Naive thymus-derived CD8-positive, alpha-beta T cell (primary cell): Measurements from ENCODE around the gene COPZ1. TPM values are rescaled to one million over a fixed set of nuclear protein-coding genes. Genes with fewer than 3 reads are reported as not detected.
"Not testable (repeated sequence)": the region's sequence is repeated elsewhere in the genome, so short reads cannot be mapped to it uniquely, and the experiment has no call there.

Experiments used
- ATAC-seq, 2 donors: fragments of 150-1000 bp; cut with Tn5 transposase in 1 of 2; sonication (Bioruptor Pico), chemical (Tn5 transposase) in 1 of 2; 1 replicate in 1 of 2; 2 replicates in 1 of 2; pipeline ENCODE4 v1.10.0; 2021; ENCODE audit warnings: mild to moderate bottlenecking in 2 of 2, moderate library complexity in 2 of 2
- POLR2A ChIA-PET: fragments of 350-600 bp; sonication (Branson Sonifier 250); formaldehyde crosslinking; loops from one replicate; lab custom pipeline; 2021; ENCODE audit warnings: antibody characterized with exemption; lab: Charles Lee
- DNase-seq, 10 donors: peaks; one replicate each; pipeline versions ENCODE4 v3.0.0 to v3.0.0-alpha.2; 2020 to 2022
- H3K27ac Mint-ChIP-seq, 10 donors: one replicate each; pipeline ENCODE4 v1.8.0; 2020 to 2022; ENCODE audit warnings: mild to moderate bottlenecking in 10 of 10, mixed read lengths in 10 of 10, moderate library complexity in 4 of 10, inconsistent platforms in 1 of 10
- H3K27me3 Mint-ChIP-seq, 5 donors: one replicate each; pipeline ENCODE4 v1.8.0; 2021 to 2022; ENCODE audit warnings: mixed read lengths in 5 of 5
- H3K36me3 Mint-ChIP-seq, 3 donors: one replicate each; pipeline ENCODE4 v1.8.0; 2020 to 2022; ENCODE audit warnings: mixed read lengths in 3 of 3, mild to moderate bottlenecking in 2 of 3, inconsistent platforms in 1 of 3
- H3K4me1 Mint-ChIP-seq, 4 donors: one replicate each; pipeline ENCODE4 v1.8.0; 2021 to 2022; ENCODE audit warnings: mixed read lengths in 4 of 4
- H3K4me3 Mint-ChIP-seq, 10 donors: one replicate each; pipeline ENCODE4 v1.8.0; 2020 to 2022; ENCODE audit warnings: mild to moderate bottlenecking in 10 of 10, mixed read lengths in 10 of 10, moderate library complexity in 6 of 10, inconsistent platforms in 1 of 10
- H3K9me3 Mint-ChIP-seq, 9 donors: one replicate each; pipeline ENCODE4 v1.8.0; 2020 to 2022; ENCODE audit warnings: mixed read lengths in 9 of 9, mild to moderate bottlenecking in 3 of 9, inconsistent platforms in 1 of 9, moderate library complexity in 1 of 9
- polyA plus RNA-seq, 3 donors: library from polyadenylated mRNA; unstranded; fragments of 300-500 nt; fragmentation: Illumina TruSeq; gene quantifications; one replicate each; pipeline ENCODE4 v1.2.3, GENCODE V29; 2021
- total RNA-seq, 8 experiments: library from RNA in 2 of 8; stranded (reverse) in 2 of 8; gene quantifications; one replicate each; pipeline ENCODE4 v1.2.3 and lab custom pipeline; 2021 to 2026

Gene COPZ1
- total RNA-seq, result 10 to 100 TPM; 79.0 to 83.5 TPM
- polyA plus RNA-seq, result 100 to 1,000 TPM; 128 to 152 (median 132) TPM
- 46.7 to 113 (median 84.2) reads per million in 6 experiments for total RNA-seq (lab: John Stamatoyannopoulos, UW)

DNA sequence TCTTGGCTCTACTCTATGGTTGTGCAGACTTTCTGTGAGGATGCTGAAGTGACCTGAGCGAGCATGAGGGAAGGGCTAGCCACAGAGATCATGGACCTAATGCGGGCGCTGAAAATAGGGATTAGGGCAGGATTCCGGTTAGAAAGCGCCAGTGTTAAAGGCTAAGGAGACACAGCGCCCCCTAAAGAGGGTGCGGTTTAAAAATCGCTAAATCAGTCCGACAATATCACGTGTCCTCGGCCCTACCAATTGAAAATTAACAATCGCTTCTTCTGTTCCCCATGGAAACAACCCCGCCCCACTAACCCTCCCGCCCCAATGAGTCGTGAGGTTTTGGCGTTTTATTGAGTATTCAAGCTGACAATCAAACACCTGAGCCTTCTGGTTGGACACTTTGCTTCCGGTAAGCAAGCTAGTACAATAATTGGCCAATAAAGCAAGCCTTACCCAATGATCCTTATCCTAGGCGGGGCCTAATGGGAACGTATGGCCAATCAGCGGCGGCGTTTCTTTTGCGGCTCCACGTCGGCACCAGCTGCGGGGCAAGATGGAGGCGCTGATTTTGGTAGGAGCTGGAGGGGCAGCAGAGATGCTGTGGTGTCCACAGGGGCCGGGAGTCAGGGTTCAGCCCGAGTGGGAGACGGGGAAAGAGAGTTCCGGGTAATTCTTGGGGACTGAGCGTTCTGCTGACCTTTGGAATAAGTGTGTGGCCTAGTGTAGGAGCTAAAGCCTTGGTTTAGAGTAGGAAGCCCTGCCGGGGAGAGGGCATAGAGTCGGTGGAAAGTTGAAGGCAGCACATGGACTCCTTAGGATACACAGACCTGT, at the start of gene COPZ1:
TSS of gene COPZ1 (plus strand) at position 515 of the 825 bp plus-strand sequence. CDS start at position 548, 33 bp downstream.
- Mint-ChIP-seq H3K27me3 (no peaks in the 10 kb centered on the region), H3K9me3 (no peaks in the 10 kb centered on the region), H3K4me1 (peaks cover 18 to 47% (median 42%) of the 10 kb centered on the region in 4 donors), H3K27ac (peak within 1 kb of the TSS; percentile 92 to 99 (median 97)), H3K4me3 (peak within 1 kb of the TSS; percentile 90 to 100 (median 98)), H3K36me3 (peaks cover 0 to 15% (median 0%) of the 10 kb centered on the region in 3 donors)
- POLR2A ChIA-PET, result interaction anchor here (0.6 to 4.2 kb wide), 16 partner anchors 10 to 945 kb away, joined by 3 to 36 read pairs (median 4); partner anchors contain the start of genes CBX5, HNRNPA1 and NFE2
- DNase-seq, result peak; percentile 78 to 98 (median 92)
- ATAC-seq, result peak; percentile 96 to 98

DNA sequence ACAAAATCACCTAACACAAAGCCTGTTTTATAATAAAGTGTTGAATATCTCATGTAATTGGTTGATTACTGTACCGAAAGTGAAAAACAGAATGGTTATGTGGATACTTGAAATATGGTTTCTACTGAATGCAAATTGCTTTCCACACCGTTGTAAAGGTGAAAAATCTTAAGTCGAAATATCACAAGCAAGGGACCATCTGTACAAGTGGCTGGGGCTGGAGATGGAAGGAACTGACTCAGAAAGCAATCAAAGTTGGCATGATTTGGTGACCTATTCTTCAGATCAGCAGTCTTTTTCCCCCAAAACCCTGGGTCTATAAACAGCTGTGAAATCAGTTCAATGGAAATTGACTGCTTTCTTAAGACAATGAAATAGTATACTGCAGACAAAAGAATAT, 48.6 kb upstream of the COPZ1 start:
- Mint-ChIP-seq H3K27ac (peak overlapping the region in 6 of 10 donors; percentile 16 to 73 (median 24)), H3K4me1 (peaks cover 13 to 43% (median 17%) of the 10 kb centered on the region in 4 donors), H3K36me3 (peaks cover 0 to 38% (median 5%) of the 10 kb centered on the region in 3 donors), H3K27me3 (no peaks in the 10 kb centered on the region), H3K9me3 (no peaks in the 10 kb centered on the region), H3K4me3 (peak overlapping the region in 3 of 10 donors; percentile 2 to 54 (median 21))
- DNase-seq (no peak), ATAC-seq (no peak)
- POLR2A ChIA-PET, result interaction anchor here (1.0 kb wide), 1 partner anchor 22 kb away, joined by 3 read pairs; no protein-coding TSS in a partner anchor

DNA sequence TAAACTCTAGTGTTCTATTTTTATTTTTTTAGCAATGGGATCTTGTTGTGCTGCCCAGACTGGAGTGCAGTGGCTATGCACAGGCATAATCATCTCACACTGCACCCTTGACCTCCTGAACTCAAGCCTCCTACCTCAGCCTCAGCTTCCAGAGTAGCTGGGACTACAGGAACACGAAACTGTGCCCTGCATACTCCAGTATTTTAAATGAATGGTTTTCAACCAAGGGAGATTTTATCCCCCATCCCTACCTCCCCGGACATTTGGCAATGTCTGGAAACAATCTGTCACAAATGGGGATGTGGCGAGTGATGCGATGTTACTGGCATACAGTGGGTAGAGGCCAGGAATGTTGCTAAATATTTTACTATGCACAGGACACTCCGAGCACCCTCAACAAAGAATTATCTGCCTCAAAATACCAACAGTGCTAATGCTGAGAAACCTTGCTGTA, 47.1 kb upstream of the COPZ1 start:
- Mint-ChIP-seq H3K36me3 (peaks cover 7 to 30% (median 20%) of the 10 kb centered on the region in 3 donors), H3K27ac (peak overlapping the region in 1 of 10 donors; percentile 81)
- POLR2A ChIA-PET, result interaction anchor here (1.1 kb wide), 1 partner anchor 55 kb away, joined by 3 read pairs; no protein-coding TSS in a partner anchor

GRCh38 chr12:54279227-54279631, 45.7 kb upstream of the COPZ1 start:
- Mint-ChIP-seq H3K36me3 (peaks cover 10 to 30% (median 18%) of the 10 kb centered on the region in 3 donors), H3K27me3 (no peaks in the 10 kb centered on the region), H3K9me3 (no peaks in the 10 kb centered on the region), H3K4me1 (peaks cover 28 to 64% (median 43%) of the 10 kb centered on the region in 4 donors), H3K4me3 (no peak overlapping the region), H3K27ac (no peak overlapping the region)
- POLR2A ChIA-PET, result interaction anchor here (0.5 to 3.6 kb wide), 20 partner anchors 9 to 1647 kb away, joined by 3 to 38 read pairs (median 8); partner anchors contain the start of genes COPZ1, NCKAP1L, ORMDL2 and TARBP2
- DNase-seq, result no peak
- peak in 1 of 2 donors; percentile 0 for ATAC-seq

More for the DNA sequence above, 47.1 kb upstream of the COPZ1 start:
- Mint-ChIP-seq H3K4me3 (no peak overlapping the region), H3K27me3 (no peaks in the 10 kb centered on the region), H3K4me1 (peaks cover 18 to 53% (median 29%) of the 10 kb centered on the region in 4 donors), H3K9me3 (no peaks in the 10 kb centered on the region)
- no peak for DNase-seq
- no peak for ATAC-seq

GRCh38 chr12:54279632-54280467, 45.1 kb upstream of the COPZ1 start, which contains the start of gene CBX5:
CBX5 (minus strand) TSS chr12:54280122; CDS start chr12:54257650, 22,472 bp downstream.
- peaks cover 27 to 68% (median 47%) of the 10 kb centered on the region in 4 donors for H3K4me1 Mint-ChIP-seq
- H3K27ac Mint-ChIP-seq, result no peak within 1 kb of the TSS
- DNase-seq, result peak; percentile 97 to 100 (median 100)

DNA sequence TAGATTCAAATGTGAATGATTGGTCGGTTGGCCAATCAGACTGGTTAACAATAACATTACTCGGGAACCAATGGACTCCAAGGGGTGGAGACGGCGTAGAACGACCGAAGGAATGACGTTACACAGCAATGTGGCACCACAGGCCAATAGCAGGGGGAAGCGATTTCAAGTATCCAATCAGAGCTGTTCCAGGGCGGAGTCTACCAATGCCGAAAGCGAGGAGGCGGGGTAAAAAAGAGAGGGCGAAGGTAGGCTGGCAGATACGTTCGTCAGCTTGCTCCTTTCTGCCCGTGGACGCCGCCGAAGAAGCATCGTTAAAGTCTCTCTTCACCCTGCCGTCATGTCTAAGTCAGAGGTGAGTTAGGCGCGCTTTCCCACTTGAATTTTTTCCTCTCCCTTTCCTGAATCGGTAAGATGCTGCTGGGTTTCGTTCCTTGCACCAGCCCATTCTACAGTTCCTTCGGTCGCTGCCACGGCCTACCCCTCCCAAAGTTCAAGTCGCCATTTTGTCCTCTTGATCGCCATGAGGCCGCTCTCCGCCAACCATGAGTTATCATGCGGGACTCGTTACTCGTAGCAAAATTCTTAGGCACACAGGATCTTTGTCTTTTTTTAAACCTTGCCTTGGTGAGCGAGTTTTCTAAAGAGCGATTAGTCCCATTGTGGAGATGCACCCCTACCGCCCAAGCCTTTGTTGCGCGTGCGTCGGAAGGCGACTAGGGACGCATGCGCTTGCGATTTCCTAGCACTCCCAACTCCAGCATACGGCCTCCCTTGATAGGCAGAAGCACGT, 44.3 kb upstream of the COPZ1 start, which contains the start of gene HNRNPA1:
TSS of gene HNRNPA1 (plus strand) at position 259 of the 793 bp plus-strand sequence. CDS start at position 341, 82 bp downstream.
- Mint-ChIP-seq H3K4me3 (no peak within 1 kb of the TSS), H3K36me3 (peaks cover 11 to 40% (median 13%) of the 10 kb centered on the region in 3 donors), H3K27me3 (no peaks in the 10 kb centered on the region), H3K27ac (no peak within 1 kb of the TSS), H3K9me3 (no peaks in the 10 kb centered on the region), H3K4me1 (peaks cover 25 to 70% (median 54%) of the 10 kb centered on the region in 4 donors)
- peak; percentile 72 to 99 (median 98) for DNase-seq
- POLR2A ChIA-PET, result interaction anchor here (0.8 to 3.6 kb wide), 32 partner anchors 11 to 1823 kb away, joined by 3 to 38 read pairs (median 6); partner anchors contain the start of genes COPZ1, EIF4B, HOXC4 and NCKAP1L
- peak; percentile 82 to 85 for ATAC-seq

More at GRCh38 chr12:54279632-54280467, 45.1 kb upstream of the COPZ1 start, which contains the start of gene CBX5:
- Mint-ChIP-seq H3K4me3 (no peak within 1 kb of the TSS), H3K27me3 (no peaks in the 10 kb centered on the region), H3K36me3 (peaks cover 10 to 34% (median 17%) of the 10 kb centered on the region in 3 donors), H3K9me3 (no peaks in the 10 kb centered on the region)
- POLR2A ChIA-PET, result interaction anchor here (0.8 to 3.6 kb wide), 35 partner anchors 8 to 1824 kb away, joined by 3 to 38 read pairs (median 5); partner anchors contain the start of genes COPZ1, EIF4B, HOXC4 and NCKAP1L
- ATAC-seq, result peak; percentile 69 to 71

- not testable (repeated sequence) for H3K9me3 Mint-ChIP-seq, DNase-seq, ATAC-seq, H3K27me3 Mint-ChIP-seq, H3K27ac Mint-ChIP-seq, H3K4me3 Mint-ChIP-seq
- Mint-ChIP-seq H3K36me3 (peaks cover 7 to 41% (median 17%) of the 10 kb centered on the region in 3 donors), H3K4me1 (peaks cover 28 to 69% (median 56%) of the 10 kb centered on the region in 4 donors)
- POLR2A ChIA-PET, result interaction anchor here (0.6 to 3.6 kb wide), 11 partner anchors 8 to 82 kb away, joined by 3 to 38 read pairs (median 8); partner anchors contain the start of gene COPZ1
Observed at GRCh38 chr12:54281261-54281638, 43.7 kb upstream of the COPZ1 start.

- POLR2A ChIA-PET, result interaction anchor here (0.6 to 3.6 kb wide), 11 partner anchors 8 to 81 kb away, joined by 3 to 38 read pairs (median 8); partner anchors contain the start of gene COPZ1
- not testable (repeated sequence) for DNase-seq, H3K9me3 Mint-ChIP-seq, H3K27ac Mint-ChIP-seq, ATAC-seq, H3K27me3 Mint-ChIP-seq, H3K4me3 Mint-ChIP-seq
- Mint-ChIP-seq H3K4me1 (peaks cover 27 to 68% (median 55%) of the 10 kb centered on the region in 4 donors), H3K36me3 (peaks cover 6 to 45% (median 17%) of the 10 kb centered on the region in 3 donors)
Observed at GRCh38 chr12:54281694-54282093, 43.2 kb upstream of the COPZ1 start.

GRCh38 chr12:54282949-54283593, 41.9 kb upstream of the COPZ1 start:
- no peaks in the 10 kb centered on the region for H3K27me3 Mint-ChIP-seq
- no peak overlapping the region for H3K4me3 Mint-ChIP-seq
- peaks cover 25 to 61% (median 59%) of the 10 kb centered on the region in 4 donors for H3K4me1 Mint-ChIP-seq
- POLR2A ChIA-PET, result interaction anchor here (0.9 to 1.4 kb wide), 4 partner anchors 9 to 32 kb away, joined by 3 to 5 read pairs (median 4); no protein-coding TSS in a partner anchor
- DNase-seq, result peak in 1 of 10 donors; percentile 19
- H3K36me3 Mint-ChIP-seq, result peaks cover 2 to 48% (median 17%) of the 10 kb centered on the region in 3 donors
- no peak for ATAC-seq
- peak overlapping the region in 1 of 10 donors; percentile 80 for H3K27ac Mint-ChIP-seq
- no peaks in the 10 kb centered on the region for H3K9me3 Mint-ChIP-seq
